Trophoblast cell (in vitro differentiated cells and primary cell): ENCODE results near the gene PLB1.

Experiments used
- DNase-seq, 2 donors: peaks; one replicate each; pipeline ENCODE4 v3.0.0-alpha.2; 2016
- H2AFZ ChIP-seq: 2 replicates; pipeline ENCODE4 v1.6.1; 2013; ENCODE audit warnings: low read length, moderate library complexity, mild to moderate bottlenecking; ENCODE audit not compliant: insufficient read depth, poor library complexity
- H2AK5ac ChIP-seq: 2 replicates; pipeline ENCODE4 v1.6.1; 2013; ENCODE audit warnings: mild to moderate bottlenecking, low read length
- H2BK120ac ChIP-seq: 2 replicates; pipeline ENCODE4 v1.6.1; 2013; ENCODE audit warnings: low read length, mild to moderate bottlenecking, moderate library complexity; ENCODE audit not compliant: insufficient read depth, poor library complexity
- H2BK12ac ChIP-seq: 2 replicates; pipeline ENCODE4 v1.6.1; 2013; ENCODE audit warnings: mild to moderate bottlenecking, low read length, moderate library complexity
- H2BK5ac ChIP-seq: 2 replicates; pipeline ENCODE4 v1.6.1; 2013; ENCODE audit warnings: low read length, low read depth, moderate library complexity, mild to moderate bottlenecking; ENCODE audit not compliant: poor library complexity
- H3K14ac ChIP-seq: 2 replicates; pipeline ENCODE4 v1.6.1; 2013; ENCODE audit warnings: mild to moderate bottlenecking, low read length
- H3K18ac ChIP-seq: 2 replicates; pipeline ENCODE4 v1.6.1; 2013; ENCODE audit warnings: mild to moderate bottlenecking, low read length
- H3K23ac ChIP-seq: 2 replicates; pipeline ENCODE4 v1.6.1; 2013; ENCODE audit warnings: low read length
- H3K27ac ChIP-seq: 2 replicates; pipeline ENCODE4 v1.5.1; 2013; ENCODE audit warnings: low read depth, mild to moderate bottlenecking, inconsistent platforms, low read length, moderate library complexity
- H3K27me3 ChIP-seq: 2 replicates; pipeline ENCODE4 v1.6.1; 2013; ENCODE audit warnings: inconsistent platforms, mild to moderate bottlenecking, low read length, moderate library complexity; ENCODE audit not compliant: insufficient read depth
- H3K36me3 ChIP-seq, 2 experiments: 1 replicate in 1 of 2; 2 replicates in 1 of 2; pipeline ENCODE4 v1.6.1; 2013; ENCODE audit warnings: low read length in 2 of 2, mild to moderate bottlenecking in 2 of 2, moderate library complexity in 1 of 2; ENCODE audit not compliant: insufficient read depth in 2 of 2, control insufficient read depth in 1 of 2
- H3K4ac ChIP-seq: 2 replicates; pipeline ENCODE4 v1.6.1; 2013; ENCODE audit warnings: low read depth, mild to moderate bottlenecking, low read length, moderate library complexity
- H3K4me1 ChIP-seq, 2 experiments: 1 replicate in 1 of 2; 2 replicates in 1 of 2; pipeline ENCODE4 v1.6.1; 2013; ENCODE audit warnings: low read length in 2 of 2, mild to moderate bottlenecking in 2 of 2, moderate library complexity in 1 of 2; ENCODE audit not compliant: insufficient read depth in 2 of 2, control insufficient read depth in 1 of 2
- H3K4me2 ChIP-seq: 2 replicates; pipeline ENCODE4 v1.6.1; 2013; ENCODE audit warnings: inconsistent platforms, mild to moderate bottlenecking, low read length, moderate library complexity
- H3K4me3 ChIP-seq: 2 replicates; pipeline ENCODE4 v1.5.1; 2013; ENCODE audit warnings: mild to moderate bottlenecking, low read depth, low read length, inconsistent platforms
- H3K79me1 ChIP-seq: one replicate; pipeline ENCODE4 v1.6.1; 2013; ENCODE audit warnings: low read length
- H3K79me2 ChIP-seq: 2 replicates; pipeline ENCODE4 v1.6.1; 2013; ENCODE audit warnings: low read length, mild to moderate bottlenecking; ENCODE audit not compliant: control insufficient read depth, insufficient read depth, poor library complexity
- H3K9ac ChIP-seq: 2 replicates; pipeline ENCODE4 v1.6.1; 2013; ENCODE audit warnings: mild to moderate bottlenecking, low read length
- H3K9me3 ChIP-seq: 2 replicates; pipeline ENCODE4 v1.6.1; 2013; ENCODE audit warnings: low read depth, mild to moderate bottlenecking, control low read depth, inconsistent platforms, low read length; ENCODE audit not compliant: insufficient read depth
- H4K12ac ChIP-seq: 2 replicates; pipeline ENCODE4 v1.6.1; 2013; ENCODE audit warnings: low read depth, mild to moderate bottlenecking, low read length, moderate library complexity
- H4K8ac ChIP-seq: 2 replicates; pipeline ENCODE4 v1.6.1; 2013; ENCODE audit warnings: low read depth, mild to moderate bottlenecking, low read length, moderate library complexity
- H4K91ac ChIP-seq: one replicate; pipeline ENCODE4 v1.6.1; 2013; ENCODE audit warnings: low read depth, mild to moderate bottlenecking, low read length, moderate library complexity
- WGBS: extraction: QIAGEN DNeasy Blood & Tissue Kit; methylation state at CpG from one replicate; pipeline ENCODE4 v1.1.7; 2013; ENCODE audit warnings: missing lambda C conversion rate; ENCODE audit not compliant: insufficient read length, insufficient coverage; ENCODE audit errors: extremely low coverage; 5-methylcytosine and 5-hydroxymethylcytosine counted together

The PLB1 gene

DNA sequence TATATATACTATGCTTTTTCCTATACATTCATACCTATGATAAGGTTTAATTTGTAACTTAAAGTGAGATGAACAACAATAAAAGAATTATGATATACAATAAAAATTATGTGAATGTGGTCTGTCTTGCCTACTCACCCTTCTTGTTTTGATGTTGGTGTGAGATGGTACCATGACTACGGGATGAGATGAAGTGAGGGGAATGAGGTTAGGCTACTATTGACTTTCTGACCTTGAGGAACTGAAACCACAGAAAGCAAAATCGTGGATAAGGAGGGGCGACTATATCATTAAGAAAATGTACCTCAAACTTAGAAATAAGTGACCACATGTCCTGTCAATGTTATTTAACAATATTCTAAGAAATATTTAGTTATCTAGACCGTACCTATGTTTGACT lies 151.8 kb downstream of the PLB1 start:
- Histone ChIP-seq H2BK12ac (no peak overlapping the region), H4K8ac (no peak overlapping the region), H3K14ac (no peak overlapping the region), H4K91ac (no peak overlapping the region), H3K9me3 (no peaks in the 10 kb centered on the region), H3K23ac (no peak overlapping the region), H3K9ac (no peak overlapping the region), H3K4me3 (no peak overlapping the region), H3K4me1 (peaks cover 4 to 16% of the 10 kb centered on the region in 2 experiments), H3K4ac (no peak overlapping the region), H3K27ac (no peak overlapping the region), H3K27me3 (no peaks in the 10 kb centered on the region), H2BK5ac (no peak overlapping the region), H2BK120ac (no peak overlapping the region), H2AK5ac (no peak overlapping the region), H3K79me2 (no peaks in the 10 kb centered on the region), H3K18ac (no peak overlapping the region), H4K12ac (no peak overlapping the region), H3K4me2 (no peak overlapping the region), H3K36me3 (no peaks in the 10 kb centered on the region), H3K79me1 (peaks cover 13% of the 10 kb centered on the region), H2AFZ (no peak overlapping the region)
- peak; percentile 34 to 80 for DNase-seq
- WGBS = no CpG with 5 or more reads among the region's 4 CpGs

DNA sequence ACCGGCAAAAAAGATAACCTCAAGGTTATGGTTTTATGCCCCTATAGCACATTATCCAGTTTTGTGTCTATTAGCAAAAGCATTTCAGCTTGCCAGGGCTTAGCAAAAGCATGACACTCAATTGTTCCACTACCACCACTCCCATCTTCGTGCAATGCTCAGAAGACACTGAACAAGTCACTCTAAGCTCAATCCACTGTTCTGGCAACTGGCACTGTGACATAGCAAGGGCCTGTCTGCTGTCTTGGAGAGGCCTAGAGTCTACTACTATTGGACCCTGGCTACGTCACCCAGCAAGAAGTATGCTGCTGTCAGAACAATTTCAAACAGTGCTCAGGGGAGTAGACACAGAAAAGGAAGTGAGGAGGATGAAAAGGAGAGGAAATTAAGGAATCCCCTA lies 152.3 kb downstream of the PLB1 start:
- Histone ChIP-seq H3K4me2 (no peak overlapping the region), H2BK12ac (no peak overlapping the region), H3K18ac (no peak overlapping the region), H4K12ac (no peak overlapping the region), H3K4ac (no peak overlapping the region), H2BK5ac (no peak overlapping the region), H3K79me2 (no peaks in the 10 kb centered on the region), H4K8ac (no peak overlapping the region), H2AFZ (no peak overlapping the region), H3K27ac (no peak overlapping the region), H3K9me3 (no peaks in the 10 kb centered on the region), H3K14ac (no peak overlapping the region), H3K23ac (no peak overlapping the region), H3K4me3 (no peak overlapping the region), H4K91ac (no peak overlapping the region), H3K27me3 (no peaks in the 10 kb centered on the region), H3K36me3 (no peaks in the 10 kb centered on the region), H2BK120ac (no peak overlapping the region), H3K4me1 (peaks cover 4 to 12% of the 10 kb centered on the region in 2 experiments), H2AK5ac (no peak overlapping the region), H3K9ac (no peak overlapping the region), H3K79me1 (peaks cover 13% of the 10 kb centered on the region)
- peak; percentile 36 to 68 for DNase-seq
- no CpG with 5 or more reads among the region's 3 CpGs for WGBS

DNA sequence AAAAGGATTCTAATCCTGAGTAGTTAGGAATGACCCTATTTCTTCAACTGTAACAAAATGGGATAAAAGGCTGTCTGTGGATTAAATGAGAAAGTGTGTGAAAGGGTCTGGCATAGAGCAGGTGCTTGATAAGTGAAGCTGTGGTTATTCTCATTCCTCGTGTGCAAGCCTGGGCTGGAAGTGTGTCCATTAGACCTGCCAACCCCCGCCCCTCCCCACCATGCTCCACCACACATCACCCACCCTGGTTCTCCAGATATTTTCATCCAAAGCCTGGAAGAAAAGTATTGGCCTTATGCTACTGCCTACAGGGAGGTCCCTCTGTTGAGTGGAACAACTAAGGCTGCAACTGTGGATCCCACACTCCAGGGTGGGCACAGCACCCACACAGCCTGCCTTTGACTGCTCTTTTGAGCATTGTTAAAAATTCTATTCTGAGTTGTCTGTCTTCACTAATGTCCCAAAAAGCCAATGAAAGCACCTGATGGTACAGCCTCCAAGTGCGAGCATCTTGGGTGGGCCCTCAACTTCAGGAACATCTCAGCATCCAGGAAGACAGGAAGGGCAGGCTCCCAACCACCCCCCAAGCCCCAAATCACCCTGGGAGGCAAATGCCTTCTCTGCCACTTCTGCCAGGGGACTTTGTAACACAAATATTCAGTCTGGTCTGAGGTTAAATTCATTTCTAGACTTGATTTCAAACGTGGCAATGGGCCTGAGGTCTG lies 153.0 kb downstream of the PLB1 start:
- H3K79me2 ChIP-seq = no peaks in the 10 kb centered on the region
- peak overlapping the region; percentile 79 for H2BK120ac ChIP-seq
- no peak overlapping the region for H3K27ac ChIP-seq
- H3K79me1 ChIP-seq = peaks cover 13% of the 10 kb centered on the region
- DNase-seq = no peak
- H2AK5ac ChIP-seq = peak overlapping the region; percentile 71
- H3K23ac ChIP-seq = no peak overlapping the region
- H3K4me1 ChIP-seq = peaks cover 4 to 9% of the 10 kb centered on the region in 2 experiments
- H3K14ac ChIP-seq = no peak overlapping the region
- H3K4me3 ChIP-seq = no peak overlapping the region
- no peak overlapping the region for H2BK5ac ChIP-seq
- no peak overlapping the region for H3K9ac ChIP-seq
- no peak overlapping the region for H3K18ac ChIP-seq
- H3K27me3 ChIP-seq = no peaks in the 10 kb centered on the region
- no peaks in the 10 kb centered on the region for H3K36me3 ChIP-seq
- peak overlapping the region; percentile 47 for H3K4ac ChIP-seq
- no peak overlapping the region for H4K12ac ChIP-seq
- peak overlapping the region; percentile 43 for H2BK12ac ChIP-seq
- no peak overlapping the region for H3K4me2 ChIP-seq
- WGBS = no CpG with 5 or more reads among the region's 4 CpGs
- no peak overlapping the region for H2AFZ ChIP-seq
- peak overlapping the region; percentile 73 for H4K91ac ChIP-seq
- no peaks in the 10 kb centered on the region for H3K9me3 ChIP-seq
- peak overlapping the region; percentile 61 for H4K8ac ChIP-seq

DNA sequence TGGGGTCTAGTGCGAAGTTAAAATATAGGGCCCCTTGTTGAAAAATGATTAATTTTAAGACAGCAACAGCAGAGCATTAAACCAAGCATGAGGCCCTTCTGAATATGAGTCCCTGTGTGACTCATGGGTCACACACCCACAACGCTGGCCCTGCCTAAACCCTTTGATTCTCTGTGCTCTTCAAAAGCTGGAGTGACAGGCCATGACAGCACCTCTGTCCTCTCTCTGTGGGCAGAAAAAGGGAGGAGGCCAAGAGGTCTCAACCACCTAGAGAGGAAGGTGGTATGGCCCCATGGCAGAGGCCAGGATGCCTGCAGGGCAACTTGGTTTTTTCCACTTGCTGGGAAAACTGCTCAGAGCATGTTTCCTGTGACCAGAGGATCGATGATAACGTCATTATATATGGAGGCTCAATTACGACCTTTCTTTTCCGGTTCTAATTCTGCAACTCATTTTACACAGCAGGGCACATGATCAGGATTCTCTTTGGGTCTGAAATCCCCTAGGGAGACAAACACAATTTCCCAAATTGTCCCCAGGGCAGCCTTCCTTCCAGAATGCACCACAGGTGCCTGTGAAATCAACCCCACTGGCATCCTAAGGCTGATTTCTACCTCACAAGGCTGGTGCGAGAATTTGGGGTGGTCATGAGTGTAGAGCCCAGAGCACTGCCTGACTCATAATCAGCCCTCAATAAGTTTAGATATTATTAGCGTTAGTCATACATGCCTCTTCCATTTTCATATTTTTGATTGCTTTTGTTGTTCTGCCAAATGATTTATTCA lies 153.8 kb downstream of the PLB1 start:
- no peak overlapping the region for H3K4ac ChIP-seq
- peak overlapping the region; percentile 94 for H4K91ac ChIP-seq
- H2BK120ac ChIP-seq = peak overlapping the region; percentile 79
- no peak overlapping the region for H2AFZ ChIP-seq
- H2BK5ac ChIP-seq = no peak overlapping the region
- peak overlapping the region; percentile 54 for H2AK5ac ChIP-seq
- H3K14ac ChIP-seq = peak overlapping the region; percentile 35
- no peak overlapping the region for H3K4me3 ChIP-seq
- H2BK12ac ChIP-seq = peak overlapping the region; percentile 75
- H3K4me1 ChIP-seq = peaks cover 6 to 9% of the 10 kb centered on the region in 2 experiments
- no peak overlapping the region for H3K23ac ChIP-seq
- peaks cover 16% of the 10 kb centered on the region for H3K79me1 ChIP-seq
- peak overlapping the region; percentile 61 for H4K8ac ChIP-seq
- no peaks in the 10 kb centered on the region for H3K9me3 ChIP-seq
- H3K79me2 ChIP-seq = no peaks in the 10 kb centered on the region
- DNase-seq = peak; percentile 37 to 61
- H3K27me3 ChIP-seq = no peaks in the 10 kb centered on the region
- H3K9ac ChIP-seq = no peak overlapping the region
- WGBS = no CpG with 5 or more reads among the region's 8 CpGs
- peak overlapping the region; percentile 54 for H3K18ac ChIP-seq
- H3K36me3 ChIP-seq = no peaks in the 10 kb centered on the region
- no peak overlapping the region for H3K27ac ChIP-seq
- no peak overlapping the region for H3K4me2 ChIP-seq
- H4K12ac ChIP-seq = no peak overlapping the region
